Measurements from ENCODE around the gene ZNF780B. TPM values are rescaled to one million over a fixed set of nuclear protein-coding genes. Genes with fewer than 3 reads are reported as not detected.

Gene ZNF780B
- total RNA-seq: 15.6 TPM

DNA sequence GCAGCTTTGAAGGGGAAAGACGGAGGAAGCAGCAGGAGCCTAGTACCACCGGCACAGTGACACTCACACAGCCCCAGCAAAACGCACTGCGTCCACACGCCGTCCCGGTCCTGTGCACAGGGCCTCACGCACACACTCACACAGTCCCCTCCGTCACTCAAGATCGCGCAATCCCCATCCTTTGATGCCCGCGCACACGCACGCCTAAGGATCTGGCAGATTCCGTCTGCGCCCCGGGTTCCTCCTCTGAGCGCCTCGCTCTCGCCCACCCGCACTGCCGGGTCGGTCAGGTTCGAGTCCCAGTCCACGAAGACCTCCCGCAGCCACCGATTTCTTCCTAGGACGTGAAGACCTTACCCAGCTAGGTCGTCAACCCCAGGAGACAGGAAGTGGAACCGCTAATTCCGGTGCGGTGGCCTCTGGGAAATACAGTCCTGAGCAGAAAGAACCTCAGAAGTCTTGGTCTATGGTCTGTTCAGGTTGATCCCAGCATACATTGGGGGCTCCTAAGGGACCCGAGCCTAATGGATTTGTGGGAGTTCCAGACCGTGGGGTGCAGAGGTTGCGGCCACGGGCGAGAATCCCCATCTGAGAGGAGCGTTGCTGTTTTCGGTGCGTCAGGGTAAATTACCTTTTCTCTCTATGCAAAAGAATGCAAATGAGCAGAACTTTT lies at the start of gene ZNF780B:
TSS of gene ZNF780B (minus strand) at position 400 of the 673 bp plus-strand sequence. CDS start 5,899 bp downstream, outside the sequence.
- DNase-seq (ENCODE audit: low spot score in 2 of 2): peak; percentile 27 to 74
- peaks cover 0 to 38% of the 10 kb centered on the region in 2 donors for H3K9me3 ChIP-seq

DNA sequence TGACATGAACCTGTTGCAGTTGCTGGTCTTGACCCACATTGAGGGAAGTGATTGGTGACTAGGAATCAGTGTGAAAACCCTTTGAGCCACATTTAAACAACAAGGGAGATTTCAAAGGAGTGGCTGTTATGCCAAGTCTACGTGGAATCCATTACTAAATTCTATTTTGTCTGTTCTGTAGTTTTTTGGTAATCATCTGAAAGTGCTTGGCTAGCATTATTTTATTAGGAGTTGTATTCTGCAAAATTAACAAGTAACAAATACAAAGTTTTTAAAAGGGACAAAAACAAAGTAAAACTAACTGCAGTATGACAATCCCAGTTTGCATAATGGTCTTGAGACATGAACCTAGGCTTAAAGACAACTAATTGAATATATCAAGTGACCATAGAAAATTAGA lies 48.7 kb upstream of the ZNF780B start:
- Histone ChIP-seq H3K4me1 (no peaks in the 10 kb centered on the region), H3K9me3 (no peaks in the 10 kb centered on the region), H3K36me3 (no peaks in the 10 kb centered on the region), H3K27ac (no peak overlapping the region), H3K4me3 (no peak overlapping the region), H3K27me3 (no peaks in the 10 kb centered on the region)
- no peak for DNase-seq (ENCODE audit: low spot score in 2 of 2)
- intact Hi-C loops (cut with DNase I): no loop called here
- no peak for TF ChIP-seq CTCF (IDR thresholded peaks at IDR 0.05)

More for the DNA sequence above, at the start of gene ZNF780B:
- Histone ChIP-seq H3K4me3 (peak within 1 kb of the TSS; percentile 69 to 73), H3K36me3 (peaks cover 0 to 3% of the 10 kb centered on the region in 2 donors), H3K27me3 (no peaks in the 10 kb centered on the region), H3K4me1 (peaks cover 0 to 2% of the 10 kb centered on the region in 2 donors), H3K27ac (peak within 1 kb of the TSS; percentile 29 to 61)
- intact Hi-C loops (cut with DNase I): no loop called here
- no peak for TF ChIP-seq CTCF (IDR thresholded peaks at IDR 0.05)

DNA sequence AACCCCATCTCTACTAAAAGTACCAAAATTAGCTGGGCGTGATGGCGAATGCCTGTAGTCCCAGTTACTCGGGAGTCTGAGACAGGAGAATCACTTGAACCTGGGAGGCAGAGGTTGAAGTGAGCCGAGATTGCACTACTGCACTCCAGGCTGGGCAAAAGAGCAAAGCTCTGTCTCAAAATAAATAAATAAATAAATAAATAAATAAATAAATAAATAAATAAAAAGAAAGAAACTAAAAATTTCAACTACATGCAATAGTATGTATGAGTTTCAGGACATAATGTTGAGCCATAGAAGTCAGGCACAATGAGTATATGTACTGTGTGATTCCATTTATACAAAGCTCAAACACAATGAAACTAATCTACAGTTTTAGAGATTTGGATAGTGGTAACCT lies 47.6 kb upstream of the ZNF780B start:
- H3K4me1 ChIP-seq: no peaks in the 10 kb centered on the region
- no peak overlapping the region for H3K27ac ChIP-seq
- H3K4me3 ChIP-seq: no peak overlapping the region
- intact Hi-C loops (cut with DNase I): no loop called here
- TF ChIP-seq CTCF (IDR thresholded peaks at IDR 0.05): no peak
- no peak for DNase-seq (ENCODE audit: low spot score in 2 of 2)
- no peaks in the 10 kb centered on the region for H3K9me3 ChIP-seq
- H3K36me3 ChIP-seq: no peaks in the 10 kb centered on the region
- H3K27me3 ChIP-seq: no peaks in the 10 kb centered on the region

DNA sequence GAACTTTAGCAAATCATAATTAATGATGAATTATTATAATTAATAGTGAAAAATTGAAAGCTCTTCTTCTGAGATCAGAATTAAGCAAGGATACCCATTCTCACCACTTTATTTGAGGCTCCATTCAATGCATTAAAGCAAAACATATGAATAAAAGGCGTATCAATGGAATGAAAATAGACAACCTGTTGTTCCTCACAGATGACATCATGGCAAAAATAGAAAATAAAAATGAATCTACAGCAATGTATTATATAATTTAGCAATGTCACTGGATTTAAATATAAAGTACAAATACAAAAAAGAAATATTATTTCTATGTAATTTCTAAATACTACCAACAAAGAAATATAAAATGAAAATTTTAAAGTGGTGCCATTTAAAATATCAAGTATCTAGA lies 45.8 kb upstream of the ZNF780B start:
- Histone ChIP-seq H3K4me1 (no peaks in the 10 kb centered on the region), H3K36me3 (no peaks in the 10 kb centered on the region), H3K4me3 (no peak overlapping the region), H3K27me3 (no peaks in the 10 kb centered on the region), H3K27ac (no peak overlapping the region), H3K9me3 (no peaks in the 10 kb centered on the region)
- no peak for TF ChIP-seq CTCF (IDR thresholded peaks at IDR 0.05)
- intact Hi-C loops (cut with DNase I): no loop called here
- no peak for DNase-seq (ENCODE audit: low spot score in 2 of 2)

GRCh38 chr19:40093416-40093815 lies 37.4 kb upstream of the ZNF780B start:
- Histone ChIP-seq H3K4me1 (peaks cover 0 to 5% of the 10 kb centered on the region in 2 donors), H3K9me3 (no peaks in the 10 kb centered on the region), H3K4me3 (no peak overlapping the region), H3K27me3 (no peaks in the 10 kb centered on the region), H3K27ac (no peak overlapping the region), H3K36me3 (no peaks in the 10 kb centered on the region)
- intact Hi-C loops (cut with DNase I): loop anchor here (5.0 kb wide), 1 partner anchor 96 kb away; the partner anchor contains the start of gene ZNF546
- DNase-seq (ENCODE audit: low spot score in 2 of 2): no peak
- no peak for TF ChIP-seq CTCF (IDR thresholded peaks at IDR 0.05)

All from ascending aorta (tissue), 2 donors.